ENCODE measurements around the gene CPSF3.

CPSF3 gene

GRCh38 chr2:9484533-9484932 is 61.1 kb downstream of the CPSF3 start:
- TF ChIP-seq L3MBTL2 (conservative IDR thresholded peaks at IDR 0.05) (no peak), ZNF384 (IDR thresholded peaks at IDR 0.05) (no peak), SUZ12 (IDR thresholded peaks at IDR 0.05) (no peak), CTBP1 (IDR thresholded peaks at IDR 0.05; ENCODE audit: borderline replicate concordance) (no peak), ARNT (IDR thresholded peaks at IDR 0.05) (no peak), NFRKB (IDR thresholded peaks at IDR 0.05) (no peak), FOXK2 (IDR thresholded peaks at IDR 0.05) (no peak), PKNOX1 (IDR thresholded peaks at IDR 0.05) (no peak), SP1 (IDR thresholded peaks at IDR 0.05) (no peak), ELF4 (IDR thresholded peaks at IDR 0.05) (no peak), BHLHE40 (IDR thresholded peaks at IDR 0.05; ENCODE audit: borderline replicate concordance) (no peak), TARDBP (IDR thresholded peaks at IDR 0.05) (no peak), FOXM1 (IDR thresholded peaks at IDR 0.05; ENCODE audit: borderline replicate concordance) (no peak), HDGF (IDR thresholded peaks at IDR 0.05; ENCODE audit: borderline replicate concordance) (no peak)
- ChIA-PET POLR2A (interaction anchor here (1.5 kb wide), 1 partner anchor 11 kb away, joined by 4 read pairs; no protein-coding TSS in a partner anchor), CTCF (no interaction called here)
- DNase-seq (ENCODE audit: extremely low spot score): no peak

- DNase-seq (ENCODE audit: extremely low spot score): no peak
- POLR2A ChIA-PET: no interaction called here
- CTCF ChIA-PET: no interaction called here
- TF ChIP-seq BHLHE40 (IDR thresholded peaks at IDR 0.05; ENCODE audit: borderline replicate concordance) (no peak), SP1 (IDR thresholded peaks at IDR 0.05) (no peak), HDGF (IDR thresholded peaks at IDR 0.05; ENCODE audit: borderline replicate concordance) (no peak), FOXK2 (IDR thresholded peaks at IDR 0.05) (no peak), FOXA1 (IDR thresholded peaks at IDR 0.05) (no peak), NFRKB (IDR thresholded peaks at IDR 0.05) (no peak), SUZ12 (IDR thresholded peaks at IDR 0.05) (no peak), FOXM1 (IDR thresholded peaks at IDR 0.05; ENCODE audit: borderline replicate concordance) (no peak), L3MBTL2 (conservative IDR thresholded peaks at IDR 0.05) (no peak), PKNOX1 (IDR thresholded peaks at IDR 0.05) (no peak), ELF4 (IDR thresholded peaks at IDR 0.05) (no peak), ZNF384 (IDR thresholded peaks at IDR 0.05) (no peak), TARDBP (IDR thresholded peaks at IDR 0.05) (no peak), LEF1 (IDR thresholded peaks at IDR 0.05; ENCODE audit: borderline replicate concordance) (no peak), CTBP1 (IDR thresholded peaks at IDR 0.05; ENCODE audit: borderline replicate concordance) (no peak)
Observed at GRCh38 chr2:9488583-9489547, 65.4 kb downstream of the CPSF3 start.

GRCh38 chr2:9490789-9491188 is 67.3 kb downstream of the CPSF3 start:
- no peak for DNase-seq (ENCODE audit: extremely low spot score)
- CTCF ChIA-PET: interaction anchor here (0.6 kb wide), 1 partner anchor 14 kb away, joined by 3 read pairs; no protein-coding TSS in a partner anchor
- TF ChIP-seq FOXM1 (IDR thresholded peaks at IDR 0.05; ENCODE audit: borderline replicate concordance) (no peak), SUZ12 (IDR thresholded peaks at IDR 0.05) (no peak), SP1 (IDR thresholded peaks at IDR 0.05) (no peak)
- POLR2A ChIA-PET: no interaction called here

- TF ChIP-seq PKNOX1 (IDR thresholded peaks at IDR 0.05): no peak
- no peak for TF ChIP-seq L3MBTL2 (conservative IDR thresholded peaks at IDR 0.05)
- no peak for TF ChIP-seq CTBP1 (IDR thresholded peaks at IDR 0.05; ENCODE audit: borderline replicate concordance)
- no peak for TF ChIP-seq FOXM1 (IDR thresholded peaks at IDR 0.05; ENCODE audit: borderline replicate concordance)
- TF ChIP-seq FOXK2 (IDR thresholded peaks at IDR 0.05): no peak
- no peak for TF ChIP-seq NFRKB (IDR thresholded peaks at IDR 0.05)
- no peak for TF ChIP-seq SUZ12 (IDR thresholded peaks at IDR 0.05)
- no peak for TF ChIP-seq BHLHE40 (IDR thresholded peaks at IDR 0.05; ENCODE audit: borderline replicate concordance)
- TF ChIP-seq HDGF (IDR thresholded peaks at IDR 0.05; ENCODE audit: borderline replicate concordance): no peak
- TF ChIP-seq ARNT (IDR thresholded peaks at IDR 0.05): no peak
- no peak for TF ChIP-seq ELF4 (IDR thresholded peaks at IDR 0.05)
- no peak for TF ChIP-seq SP1 (IDR thresholded peaks at IDR 0.05)
- TF ChIP-seq LEF1 (IDR thresholded peaks at IDR 0.05; ENCODE audit: borderline replicate concordance): no peak
- no peak for TF ChIP-seq TARDBP (IDR thresholded peaks at IDR 0.05)
- TF ChIP-seq ZNF384 (IDR thresholded peaks at IDR 0.05): no peak
- ChIA-PET CTCF (no interaction called here), POLR2A (no interaction called here)
- DNase-seq (ENCODE audit: extremely low spot score): no peak
Observed at GRCh38 chr2:9492927-9493326, 69.5 kb downstream of the CPSF3 start.

- ChIA-PET POLR2A (no interaction called here), CTCF (no interaction called here)
- no peak for DNase-seq (ENCODE audit: extremely low spot score)
- TF ChIP-seq SP1 (IDR thresholded peaks at IDR 0.05): no peak
- no peak for TF ChIP-seq HDGF (IDR thresholded peaks at IDR 0.05; ENCODE audit: borderline replicate concordance)
- no peak for TF ChIP-seq ELF4 (IDR thresholded peaks at IDR 0.05)
- no peak for TF ChIP-seq FOXM1 (IDR thresholded peaks at IDR 0.05; ENCODE audit: borderline replicate concordance)
- no peak for TF ChIP-seq NFRKB (IDR thresholded peaks at IDR 0.05)
- no peak for TF ChIP-seq CTBP1 (IDR thresholded peaks at IDR 0.05; ENCODE audit: borderline replicate concordance)
- no peak for TF ChIP-seq LEF1 (IDR thresholded peaks at IDR 0.05; ENCODE audit: borderline replicate concordance)
- TF ChIP-seq FOXK2 (IDR thresholded peaks at IDR 0.05): no peak
- TF ChIP-seq ZNF384 (IDR thresholded peaks at IDR 0.05): no peak
Observed at GRCh38 chr2:9493478-9493877, 70.0 kb downstream of the CPSF3 start.

GRCh38 chr2:9494081-9494480 is 70.6 kb downstream of the CPSF3 start:
- TF ChIP-seq FOXK2 (IDR thresholded peaks at IDR 0.05): no peak
- no peak for TF ChIP-seq LEF1 (IDR thresholded peaks at IDR 0.05; ENCODE audit: borderline replicate concordance)
- no peak for DNase-seq (ENCODE audit: extremely low spot score)
- ChIA-PET CTCF (no interaction called here), POLR2A (no interaction called here)

Data from HEK293T (cell line).